Astrocyte (in vitro differentiated cells and primary cell): Measurements from ENCODE around the gene TCEA2.

Experiments used
- EZH2 ChIP-seq: IDR thresholded peaks from 2 replicates; pipeline ENCODE4 v1.6.1; 2012; ENCODE audit warnings: mild to moderate bottlenecking, low read length, inconsistent platforms; ENCODE audit not compliant: insufficient read depth
- TF ChIP-seq, protein P1 (sequence below): IDR thresholded peaks from 2 replicates; pipeline ENCODE4 v1.5.1; 2011; ENCODE audit warnings: low read depth, mild to moderate bottlenecking, inconsistent platforms, low read length, moderate library complexity; ENCODE audit not compliant: insufficient read depth

DNA sequence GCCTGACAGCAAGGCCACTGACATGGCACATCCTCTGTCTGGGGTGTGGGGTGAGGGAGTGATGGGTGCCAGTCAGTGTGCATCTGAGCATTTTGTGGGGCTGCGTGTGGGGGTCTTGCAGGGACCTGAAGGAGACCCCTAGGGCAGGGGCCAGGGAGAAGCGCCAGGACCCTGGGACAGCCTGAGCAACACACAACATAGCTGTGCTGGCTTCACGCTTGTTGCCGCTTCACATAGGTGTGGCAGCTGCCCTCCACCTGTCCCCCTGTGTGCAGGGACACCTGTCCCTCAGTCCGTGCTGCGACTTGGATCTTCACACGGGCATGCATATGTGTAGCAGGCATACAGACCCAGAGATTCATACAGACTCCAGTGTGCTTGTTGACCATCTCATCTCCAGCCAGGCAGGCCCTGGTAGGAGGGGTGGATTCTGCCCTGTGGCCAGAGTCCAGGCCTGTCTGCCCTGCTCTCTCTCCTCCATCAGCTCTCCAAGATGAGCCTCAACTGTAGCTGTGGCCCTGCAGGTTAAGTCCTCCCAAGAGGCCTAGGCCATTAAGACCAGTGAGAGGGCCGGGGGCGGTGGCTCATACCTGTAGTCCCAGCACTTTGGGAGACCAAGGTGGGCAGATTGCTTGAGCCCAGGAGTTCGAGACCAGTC lies 47.5 kb downstream of the TCEA2 start:
- TF ChIP-seq, protein P1, sequence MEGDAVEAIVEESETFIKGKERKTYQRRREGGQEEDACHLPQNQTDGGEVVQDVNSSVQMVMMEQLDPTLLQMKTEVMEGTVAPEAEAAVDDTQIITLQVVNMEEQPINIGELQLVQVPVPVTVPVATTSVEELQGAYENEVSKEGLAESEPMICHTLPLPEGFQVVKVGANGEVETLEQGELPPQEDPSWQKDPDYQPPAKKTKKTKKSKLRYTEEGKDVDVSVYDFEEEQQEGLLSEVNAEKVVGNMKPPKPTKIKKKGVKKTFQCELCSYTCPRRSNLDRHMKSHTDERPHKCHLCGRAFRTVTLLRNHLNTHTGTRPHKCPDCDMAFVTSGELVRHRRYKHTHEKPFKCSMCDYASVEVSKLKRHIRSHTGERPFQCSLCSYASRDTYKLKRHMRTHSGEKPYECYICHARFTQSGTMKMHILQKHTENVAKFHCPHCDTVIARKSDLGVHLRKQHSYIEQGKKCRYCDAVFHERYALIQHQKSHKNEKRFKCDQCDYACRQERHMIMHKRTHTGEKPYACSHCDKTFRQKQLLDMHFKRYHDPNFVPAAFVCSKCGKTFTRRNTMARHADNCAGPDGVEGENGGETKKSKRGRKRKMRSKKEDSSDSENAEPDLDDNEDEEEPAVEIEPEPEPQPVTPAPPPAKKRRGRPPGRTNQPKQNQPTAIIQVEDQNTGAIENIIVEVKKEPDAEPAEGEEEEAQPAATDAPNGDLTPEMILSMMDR, result no peak
- no peak for TF ChIP-seq EZH2
